Embryonic facial prominence (tissue), 1 donor: ENCODE measurements around the gene HMGB2.

ENCODE experiments used
- DNase-seq: peaks from one replicate; pipeline ENCODE4 v3.0.0-alpha.2; 2016; ENCODE audit errors: extremely low spot score

HMGB2 gene

DNA sequence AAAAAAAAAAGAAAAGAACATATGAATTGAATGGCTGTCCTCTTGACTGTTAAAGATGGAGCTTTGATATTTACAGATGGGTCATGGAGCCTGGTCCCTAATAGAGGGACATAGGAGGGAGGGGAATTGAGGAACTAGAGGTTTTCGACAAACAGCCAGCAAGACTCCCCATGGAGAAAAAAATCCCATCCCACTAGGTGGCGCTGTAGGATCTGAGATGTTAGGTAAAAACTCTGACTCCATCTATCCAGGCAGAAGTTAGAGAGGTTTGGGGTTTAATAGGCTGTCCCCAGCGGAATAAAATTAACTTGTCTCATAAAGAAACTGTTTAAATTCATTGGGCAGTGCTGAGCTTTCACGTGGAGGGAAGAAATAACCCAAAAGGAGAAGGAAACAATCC, 45.9 kb downstream of the HMGB2 start:
- no peak for DNase-seq

DNA sequence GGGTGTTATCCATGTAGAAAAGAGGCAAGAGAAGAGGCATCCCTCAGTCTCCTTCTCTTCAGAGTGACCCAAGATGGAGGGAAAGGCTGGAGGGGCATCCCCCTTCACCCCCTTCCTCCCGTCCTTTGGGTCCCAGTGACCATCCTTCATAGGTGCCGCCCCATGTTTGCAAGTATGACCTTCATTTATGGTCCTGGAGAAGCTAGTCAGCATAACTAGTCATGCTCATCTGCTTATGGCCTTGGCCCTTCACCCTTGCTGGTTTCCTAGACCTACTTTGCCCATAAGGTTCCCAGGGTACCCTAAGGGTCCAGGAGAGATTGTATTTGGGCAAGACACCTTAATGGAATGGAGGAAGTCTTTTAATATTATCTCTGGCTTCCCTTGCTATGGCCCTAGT, 46.7 kb downstream of the HMGB2 start:
- no peak for DNase-seq

- DNase-seq = no peak
These were observed 49.7 kb downstream of the HMGB2 start for GRCh38 chr4:173284463-173284862.

DNA sequence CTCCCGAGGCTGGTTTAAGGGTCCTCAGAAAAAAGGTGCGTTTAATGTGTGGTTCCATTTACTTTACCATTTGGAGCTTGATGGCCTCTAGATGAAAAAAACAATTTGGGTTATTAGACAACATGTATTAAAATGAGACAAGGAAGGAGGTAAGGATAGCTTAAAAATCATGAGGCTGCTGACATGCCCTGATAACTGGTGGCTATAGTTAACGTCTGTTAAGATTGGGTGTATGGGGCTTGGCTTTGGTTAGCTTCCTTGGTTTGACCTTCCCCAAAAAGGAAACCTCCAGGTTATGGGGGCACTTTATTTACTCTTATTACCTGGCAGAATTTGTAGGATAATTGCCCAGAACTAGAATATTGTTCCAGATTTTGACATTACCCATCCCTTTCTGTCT, 51.5 kb downstream of the HMGB2 start:
- DNase-seq = no peak

GRCh38 chr4:173282256-173282562, 51.9 kb downstream of the HMGB2 start:
- no peak for DNase-seq

- DNase-seq = no peak
These were observed 52.5 kb downstream of the HMGB2 start for GRCh38 chr4:173281406-173282255.
